Amniotic stem cell (primary cell): ENCODE results near the gene CACNA1S.
A peak's percentile ranks its signal among the peaks of the same experiment; 100 is the strongest.

Experiments used
- DNase-seq: peaks from one replicate; lab custom pipeline; 2025; lab: John Stamatoyannopoulos, UW

The CACNA1S gene

DNA sequence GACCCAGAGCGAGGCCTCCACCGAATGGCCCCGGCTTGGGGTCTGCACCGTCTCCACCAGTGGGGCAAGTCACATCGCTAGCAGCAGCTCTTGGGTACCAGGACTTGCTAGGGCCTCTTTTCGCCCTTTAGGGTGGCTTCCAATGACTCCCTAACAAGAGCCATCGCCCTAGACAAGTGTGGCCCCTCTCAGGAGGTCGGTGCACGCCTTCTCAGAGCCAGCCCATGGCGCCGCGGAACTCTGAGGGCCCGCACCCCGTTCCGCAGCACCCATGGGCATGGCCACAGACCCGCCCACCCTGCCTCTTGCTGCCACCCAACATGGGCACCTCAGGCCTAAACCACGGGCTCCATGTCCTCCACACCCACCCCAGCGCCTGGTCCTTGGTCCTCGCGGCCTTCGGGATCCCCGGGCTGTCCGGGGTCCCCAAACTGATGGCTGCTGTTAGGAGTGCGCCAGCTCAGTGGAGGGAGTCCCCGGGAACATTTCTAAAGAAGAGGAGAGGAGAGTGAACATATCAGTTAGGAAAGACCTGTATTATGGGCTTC is 3.2 kb upstream of the CACNA1S start:
- DNase-seq = no peak

DNA sequence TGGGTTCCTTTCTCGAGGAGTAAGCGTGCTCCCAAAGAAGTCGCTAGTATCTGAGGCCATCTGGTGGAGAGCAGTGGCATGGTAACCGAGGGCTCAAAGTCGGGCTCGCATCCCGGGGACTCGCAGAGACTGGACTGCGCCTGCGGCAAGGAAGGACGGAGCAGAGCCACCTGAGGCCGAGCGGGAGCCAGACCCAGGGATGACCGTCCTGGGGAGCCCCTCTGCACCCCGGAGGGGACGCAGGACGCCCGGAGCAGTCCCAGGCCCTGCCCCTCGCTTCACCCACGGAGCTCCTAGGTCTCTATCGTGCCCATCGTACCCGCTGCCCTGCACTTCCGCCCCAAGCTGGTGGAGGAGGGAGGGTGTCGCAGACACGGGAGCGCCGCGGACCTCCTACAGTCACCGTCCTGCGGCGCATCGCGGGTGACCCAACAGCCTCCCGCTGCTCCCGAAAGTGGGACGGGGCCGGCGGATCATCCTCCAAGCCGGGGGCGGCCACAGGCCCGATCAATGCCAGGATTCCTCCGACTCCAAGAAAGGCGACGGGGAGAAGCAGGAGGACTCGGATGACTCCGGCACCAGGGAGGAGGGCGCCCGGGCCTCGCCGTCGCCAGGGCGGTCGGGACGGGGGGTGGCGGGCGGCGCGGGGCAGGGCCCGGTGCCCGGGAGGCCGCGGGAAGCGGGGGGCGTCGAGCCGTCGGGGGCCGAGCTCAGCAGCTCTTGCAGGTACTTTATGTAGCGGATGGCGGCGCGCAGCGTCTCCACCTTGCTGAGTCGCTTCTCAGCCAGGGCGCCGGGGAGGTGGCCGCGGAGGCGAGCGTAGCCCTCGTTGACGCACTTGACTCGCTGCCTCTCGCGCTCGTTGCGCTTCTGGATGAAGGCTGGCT is 2.3 kb upstream of the CACNA1S start:
- peak; percentile 95 for DNase-seq

GRCh38 chr1:201113451-201114244 is 1.4 kb upstream of the CACNA1S start:
- DNase-seq = no peak

GRCh38 chr1:201112926-201113325 is 700 bp upstream of the CACNA1S start:
- DNase-seq = no peak

DNA sequence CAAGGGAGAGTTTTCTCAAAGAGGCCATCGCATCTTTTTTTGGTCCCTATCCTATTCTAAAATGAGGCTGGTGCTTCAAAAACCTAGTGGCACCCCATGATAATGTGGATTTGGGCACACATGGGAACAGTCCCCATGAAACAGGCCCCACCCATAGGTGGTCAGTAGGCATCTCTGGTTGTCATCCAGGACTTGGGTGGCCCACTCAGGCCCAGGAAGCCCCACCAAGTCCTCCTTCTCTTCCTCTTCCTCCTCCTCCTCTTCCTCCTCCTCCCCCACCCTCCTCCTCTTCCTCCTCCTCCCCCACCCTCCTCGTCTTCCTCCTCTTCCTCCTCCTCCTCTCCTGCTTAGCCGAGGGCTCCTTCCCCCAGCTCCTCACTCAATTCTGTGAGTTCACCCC is 554 bp downstream of the CACNA1S start:
- DNase-seq = no peak

DNA sequence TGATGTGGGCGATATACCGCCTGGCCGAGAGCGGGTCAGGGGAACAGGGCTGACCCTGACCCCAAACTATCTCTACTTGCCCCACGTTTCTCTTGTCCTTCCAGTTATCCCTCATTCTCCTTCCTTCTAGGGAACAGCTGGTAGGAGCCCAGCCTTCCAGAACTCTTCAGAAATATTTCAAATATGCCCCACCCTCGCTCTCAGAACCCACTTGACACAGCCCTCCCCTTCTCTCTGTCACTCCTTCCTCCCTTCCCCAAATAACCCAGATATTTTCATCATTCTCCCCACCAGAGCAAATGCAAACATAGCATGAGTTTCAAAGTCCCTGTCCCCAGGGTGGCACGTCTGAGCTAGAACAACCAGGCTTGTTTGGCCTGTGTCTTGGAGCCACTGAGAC is 1.1 kb downstream of the CACNA1S start:
- DNase-seq = no peak

DNA sequence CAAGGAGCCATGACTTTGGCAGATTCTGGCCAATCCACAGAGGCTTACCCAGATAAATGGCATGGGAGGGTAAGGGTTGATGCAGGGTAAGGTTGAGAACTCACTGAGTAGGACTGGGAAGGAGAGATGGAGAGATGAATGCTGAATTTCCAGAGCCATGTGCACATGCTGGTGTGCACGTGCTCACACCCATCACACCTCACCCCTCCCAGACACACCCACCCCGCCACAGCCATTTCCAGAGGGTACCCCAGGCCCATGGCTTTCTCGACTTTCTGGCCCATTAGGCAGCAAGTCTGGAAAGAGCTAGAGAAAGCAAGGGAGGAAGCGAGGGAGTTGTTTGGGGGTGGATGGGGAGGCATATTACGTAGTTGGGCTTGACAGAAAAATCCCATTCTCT is 1.6 kb downstream of the CACNA1S start:
- no peak for DNase-seq

- no peak for DNase-seq
Observed at GRCh38 chr1:201110138-201110537, 2.1 kb downstream of the CACNA1S start.

GRCh38 chr1:201109651-201110050 is 2.6 kb downstream of the CACNA1S start:
- DNase-seq = no peak

- DNase-seq = no peak
Observed at GRCh38 chr1:201108614-201109013, 3.6 kb downstream of the CACNA1S start.

- no peak for DNase-seq
Observed at GRCh38 chr1:201105688-201106087, 6.5 kb downstream of the CACNA1S start.

DNA sequence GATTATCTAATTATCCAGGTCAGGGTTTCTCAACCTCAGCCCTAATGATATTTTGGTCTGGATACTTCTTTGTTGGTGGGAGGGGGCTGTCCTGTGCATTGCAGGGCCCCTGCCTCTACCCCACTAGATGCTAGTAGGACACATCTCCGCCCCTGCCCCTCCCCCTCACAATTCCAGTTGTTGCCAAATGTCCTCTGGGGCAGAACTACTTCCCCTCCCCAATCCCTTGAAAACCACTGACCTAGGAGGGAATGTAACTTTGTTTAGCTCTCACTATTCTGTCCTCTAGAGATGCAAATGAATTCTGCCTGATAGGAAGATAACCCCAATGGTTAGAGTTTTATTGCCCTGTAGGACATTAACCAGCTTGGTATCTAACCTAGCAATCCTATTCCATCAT is 8.1 kb downstream of the CACNA1S start:
- DNase-seq = no peak

DNA sequence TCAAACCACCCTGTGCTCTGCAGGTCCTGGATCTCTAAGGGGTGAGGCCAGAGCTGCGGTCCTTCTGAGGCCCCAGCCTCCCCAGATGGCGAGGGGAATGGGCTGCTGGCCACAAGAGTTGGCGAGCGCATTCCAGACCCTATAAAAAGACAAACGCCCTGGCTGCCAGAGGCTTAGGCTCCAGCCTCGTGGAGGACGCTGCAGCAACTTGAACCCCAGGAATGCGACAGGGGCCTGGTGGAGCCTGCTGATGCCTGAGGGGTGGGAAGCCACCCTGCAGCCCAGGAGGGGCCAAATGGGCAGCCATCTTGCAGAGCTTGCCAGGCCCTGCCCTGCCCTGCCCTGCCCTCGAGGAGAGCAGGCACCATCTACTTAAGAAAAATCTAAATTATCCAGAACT is 8.6 kb downstream of the CACNA1S start:
- no peak for DNase-seq

GRCh38 chr1:201100169-201100930 is 11.9 kb downstream of the CACNA1S start:
- DNase-seq = no peak

DNA sequence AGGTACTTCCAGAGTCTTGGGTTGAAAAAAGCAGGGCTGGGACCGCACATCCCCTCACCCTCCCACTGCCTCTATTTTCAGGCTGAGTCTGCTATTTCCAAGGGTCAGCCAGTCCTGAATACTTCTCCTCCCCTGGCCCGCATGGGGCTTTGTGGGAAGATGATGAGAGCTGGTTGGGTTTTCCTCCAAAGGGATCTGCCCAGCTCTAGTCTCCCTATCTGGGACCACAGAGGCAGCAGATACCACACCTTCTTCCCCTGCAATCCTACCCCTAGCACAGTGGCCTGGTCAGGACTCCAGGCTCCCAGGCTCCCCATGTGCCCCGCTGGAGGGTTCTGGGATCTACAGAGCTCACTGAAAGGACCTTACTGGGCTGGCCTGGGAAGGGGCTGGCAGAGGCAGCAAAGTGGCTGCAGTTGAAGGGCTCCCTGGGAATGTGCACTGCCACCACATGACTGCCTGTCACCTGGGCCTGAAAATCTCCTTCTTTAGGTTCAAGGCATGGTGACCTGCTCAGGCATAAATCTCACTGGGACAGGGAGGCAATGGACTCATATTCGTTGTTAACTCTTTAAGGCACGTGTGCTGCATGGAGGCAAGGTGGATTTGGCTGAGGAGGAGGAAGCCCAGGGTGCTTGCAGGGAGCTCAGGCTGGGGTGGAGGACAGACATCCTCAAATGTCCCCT is 13.1 kb downstream of the CACNA1S start:
- DNase-seq = no peak

DNA sequence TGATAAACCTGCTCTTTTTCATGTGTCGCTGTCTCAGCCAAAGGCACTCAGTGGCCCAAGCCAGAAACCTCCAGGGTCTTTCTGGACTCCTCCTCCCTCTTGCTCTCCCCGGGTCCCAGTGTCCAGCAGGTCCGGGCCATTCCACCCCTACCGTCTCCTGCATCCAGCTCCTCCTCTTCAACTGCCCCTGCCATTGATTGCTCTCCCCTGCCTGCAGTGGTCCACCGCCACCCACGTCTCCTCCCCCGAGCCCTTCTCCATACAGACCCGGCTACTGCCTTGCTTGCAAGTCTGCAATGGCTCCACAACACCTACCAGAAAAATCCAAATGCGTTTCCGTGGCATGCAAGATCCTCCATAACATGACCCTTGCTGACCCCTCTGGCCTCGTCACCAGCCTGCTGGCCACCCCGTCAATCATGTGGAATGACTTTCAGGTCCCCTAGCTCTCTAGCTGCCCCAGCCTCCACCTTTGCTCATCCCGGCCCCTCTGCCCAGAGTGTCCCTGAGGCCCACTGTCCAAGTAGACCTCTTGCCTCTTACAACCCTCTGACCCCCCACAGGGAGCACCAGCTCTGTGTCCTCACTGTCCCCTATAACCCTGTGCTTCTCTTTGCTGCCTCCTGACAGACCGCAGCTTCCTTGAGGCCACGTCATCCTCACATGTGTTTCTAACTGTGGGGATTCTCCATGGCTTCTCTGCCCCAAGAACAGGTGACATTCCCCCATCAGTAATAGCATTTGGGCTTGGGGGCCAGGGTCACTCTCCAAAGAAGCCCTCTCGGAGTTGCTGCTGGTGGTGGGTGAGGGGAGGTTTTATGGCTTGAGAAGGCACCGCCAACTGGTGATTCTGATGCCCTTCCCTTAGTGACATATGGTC is 15.0 kb downstream of the CACNA1S start:
- DNase-seq = no peak

DNA sequence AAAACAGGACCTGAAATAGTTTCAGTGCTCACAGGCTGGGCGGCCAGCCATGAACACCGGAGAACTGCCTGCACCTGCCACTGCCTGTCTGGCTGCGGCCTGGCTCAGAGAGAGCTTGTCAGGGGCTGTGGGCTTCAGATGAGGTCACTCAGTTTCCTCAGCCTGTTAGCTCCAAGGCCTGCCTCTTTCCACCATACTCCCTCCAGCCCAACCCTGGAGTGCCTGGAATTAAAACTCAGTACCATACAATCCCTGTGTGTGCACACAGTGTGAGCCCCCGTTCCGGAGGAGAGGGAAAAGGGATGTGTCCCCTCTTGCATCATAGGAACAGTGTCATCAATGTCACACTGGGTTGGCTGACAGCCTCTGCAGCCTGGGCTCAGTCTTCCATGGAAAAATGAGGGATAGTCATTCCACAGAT is 16.2 kb downstream of the CACNA1S start:
- DNase-seq = no peak

GRCh38 chr1:201095581-201095980 is 16.6 kb downstream of the CACNA1S start:
- DNase-seq = no peak

DNA sequence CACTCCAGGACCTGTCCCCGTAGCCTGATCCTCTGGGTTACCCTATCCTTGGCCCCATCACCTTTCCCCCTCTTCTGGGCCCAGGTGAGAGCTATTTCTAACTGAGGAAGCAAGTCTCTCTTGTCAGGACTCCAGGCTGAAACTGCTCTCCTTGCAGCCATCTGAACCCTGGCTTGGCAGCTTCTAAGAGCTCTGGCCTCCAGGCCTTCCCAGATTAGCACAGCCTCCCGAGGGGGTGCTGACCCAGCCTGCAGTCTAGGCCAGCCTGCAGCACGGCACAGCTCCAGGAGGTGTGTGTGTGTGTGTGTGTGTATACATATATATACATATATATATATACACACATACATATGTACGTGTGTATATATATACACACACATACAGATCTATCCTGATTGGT is 17.4 kb downstream of the CACNA1S start:
- no peak for DNase-seq

- DNase-seq = no peak
Observed at GRCh38 chr1:201093962-201094361, 18.3 kb downstream of the CACNA1S start.

GRCh38 chr1:201093561-201093960 is 18.7 kb downstream of the CACNA1S start:
- no peak for DNase-seq
